NCI-H2029 (cell line): ENCODE data around the gene FMN1.
A peak's percentile ranks its signal among the peaks of the same experiment; 100 is the strongest.
"Not testable (repeated sequence)": the region's sequence is repeated elsewhere in the genome, so short reads cannot be mapped to it uniquely, and the experiment has no call there.

Experiments
- DNase-seq: peaks from one replicate; lab custom pipeline; 2025; lab: John Stamatoyannopoulos, UW

FMN1 gene

DNA sequence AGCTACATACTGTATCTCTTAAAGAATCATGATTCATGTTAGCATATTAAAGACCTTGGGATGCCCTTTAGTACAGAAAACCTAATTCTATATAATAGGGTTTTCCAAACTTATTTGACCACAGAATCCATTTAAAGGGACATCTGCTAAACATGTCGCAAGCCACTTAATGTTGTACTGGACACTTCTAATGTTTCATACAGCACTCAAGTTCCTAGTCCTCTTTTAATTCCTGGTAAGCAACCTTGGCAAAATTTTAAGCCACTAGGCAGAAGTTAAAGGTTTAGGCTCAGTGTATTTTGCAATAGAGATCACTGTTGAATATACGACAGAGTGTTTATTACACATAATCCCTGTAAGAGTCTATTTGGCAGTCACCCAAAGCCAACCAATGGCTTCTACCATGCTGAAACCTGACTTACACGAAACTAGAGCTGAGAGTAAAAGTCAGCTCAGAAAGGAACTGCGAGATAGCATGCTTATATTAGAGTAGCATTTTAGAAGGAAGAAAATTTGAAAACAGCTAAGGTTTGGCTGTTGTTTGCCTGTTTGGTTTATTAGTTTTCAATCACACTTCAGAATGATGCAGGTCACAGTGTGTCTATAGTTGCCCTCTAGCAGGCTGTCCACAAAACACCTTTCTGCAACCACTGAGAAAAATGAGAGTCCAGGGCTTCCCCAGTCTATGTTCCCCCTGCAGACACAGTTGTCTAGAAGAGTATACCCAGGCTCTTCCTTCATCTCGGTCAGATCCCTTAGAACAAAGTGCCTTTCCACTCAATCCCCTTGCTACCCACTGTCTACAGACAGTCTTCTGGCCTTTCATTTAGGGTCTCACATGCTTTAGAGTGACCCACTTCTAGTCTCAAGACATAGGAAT, 104.4 kb downstream of the FMN1 start:
- peak; percentile 48 for DNase-seq

DNA sequence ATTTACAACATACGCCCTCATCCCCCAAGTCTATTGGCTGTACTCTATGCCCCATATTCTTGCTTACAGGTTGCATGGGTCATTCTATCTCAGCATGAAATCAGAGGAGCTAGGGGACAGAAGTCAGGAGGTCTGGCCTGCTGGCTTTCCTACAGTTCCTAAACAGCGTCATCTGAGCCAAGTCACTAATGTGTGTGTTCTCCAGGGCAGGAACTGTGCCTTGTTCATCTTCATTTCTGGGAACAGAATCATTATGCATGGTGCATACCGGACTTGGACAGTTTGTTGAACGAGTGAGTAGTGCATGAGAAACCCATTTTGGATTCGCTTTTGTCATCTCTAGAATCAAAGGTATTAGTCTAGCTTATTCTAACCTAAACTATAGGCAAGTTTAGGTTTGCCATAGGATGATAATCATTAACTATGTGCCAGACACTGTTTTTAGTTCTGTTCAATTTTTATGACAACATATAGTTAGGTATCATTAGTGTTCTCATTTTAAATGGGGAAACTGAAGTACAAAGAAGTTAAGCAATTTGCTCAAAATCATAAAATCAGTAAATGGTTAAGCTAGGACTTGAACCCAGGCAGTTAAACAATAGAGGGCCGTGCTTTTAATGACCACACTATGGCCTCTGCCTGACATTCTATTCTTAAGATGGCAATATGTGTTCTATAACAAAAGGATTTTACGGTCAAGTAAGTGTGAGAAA, 105.2 kb downstream of the FMN1 start:
- DNase-seq, result no peak

DNA sequence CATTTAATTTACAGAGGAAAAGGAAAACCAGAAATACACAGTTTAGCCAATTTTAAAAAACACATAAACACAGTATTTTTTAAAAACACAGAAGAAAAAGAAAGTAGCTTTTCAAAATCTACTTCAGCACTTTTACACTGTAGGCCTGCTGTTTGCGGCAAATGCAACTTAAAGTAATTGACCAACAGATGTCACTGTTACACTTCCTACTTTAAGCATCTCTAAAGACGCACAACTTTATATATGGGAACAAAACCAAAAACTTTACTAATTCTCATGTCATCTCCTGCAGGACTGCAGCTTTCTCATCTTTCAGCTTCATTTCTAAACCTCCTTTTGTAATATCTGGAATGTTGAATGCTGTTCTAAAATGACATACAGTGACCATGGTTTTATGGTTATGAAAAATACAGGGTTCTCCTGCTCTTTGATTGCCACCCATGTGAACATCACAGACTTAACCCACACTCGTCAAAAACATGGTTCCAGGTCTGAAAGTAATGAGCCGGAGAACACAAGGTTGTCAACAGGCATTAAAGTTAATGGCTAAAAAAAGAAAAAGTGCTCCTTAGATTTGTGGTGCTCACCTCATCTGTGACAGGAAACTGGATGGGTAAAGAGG, 107.9 kb downstream of the FMN1 start:
- DNase-seq, result no peak

DNA sequence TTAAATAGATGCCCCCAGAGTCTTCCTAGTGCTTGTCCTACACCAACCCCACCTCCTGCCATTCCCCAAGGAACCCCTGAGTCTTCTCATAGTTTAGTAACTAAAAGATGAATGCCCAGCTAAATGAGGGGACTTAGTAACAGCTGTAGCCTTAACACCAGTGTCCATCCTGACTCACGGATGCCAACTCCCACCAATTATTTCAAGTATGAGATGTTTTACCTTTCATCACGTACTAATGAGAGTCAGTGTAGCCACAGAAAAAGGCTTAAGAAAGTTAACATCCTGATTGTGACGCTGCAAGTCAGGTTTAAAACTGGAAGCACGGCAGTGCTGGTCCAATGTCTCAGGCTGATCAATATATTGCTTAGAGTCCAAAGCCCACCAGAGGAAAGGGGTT, 109.9 kb downstream of the FMN1 start:
- DNase-seq, result no peak

DNA sequence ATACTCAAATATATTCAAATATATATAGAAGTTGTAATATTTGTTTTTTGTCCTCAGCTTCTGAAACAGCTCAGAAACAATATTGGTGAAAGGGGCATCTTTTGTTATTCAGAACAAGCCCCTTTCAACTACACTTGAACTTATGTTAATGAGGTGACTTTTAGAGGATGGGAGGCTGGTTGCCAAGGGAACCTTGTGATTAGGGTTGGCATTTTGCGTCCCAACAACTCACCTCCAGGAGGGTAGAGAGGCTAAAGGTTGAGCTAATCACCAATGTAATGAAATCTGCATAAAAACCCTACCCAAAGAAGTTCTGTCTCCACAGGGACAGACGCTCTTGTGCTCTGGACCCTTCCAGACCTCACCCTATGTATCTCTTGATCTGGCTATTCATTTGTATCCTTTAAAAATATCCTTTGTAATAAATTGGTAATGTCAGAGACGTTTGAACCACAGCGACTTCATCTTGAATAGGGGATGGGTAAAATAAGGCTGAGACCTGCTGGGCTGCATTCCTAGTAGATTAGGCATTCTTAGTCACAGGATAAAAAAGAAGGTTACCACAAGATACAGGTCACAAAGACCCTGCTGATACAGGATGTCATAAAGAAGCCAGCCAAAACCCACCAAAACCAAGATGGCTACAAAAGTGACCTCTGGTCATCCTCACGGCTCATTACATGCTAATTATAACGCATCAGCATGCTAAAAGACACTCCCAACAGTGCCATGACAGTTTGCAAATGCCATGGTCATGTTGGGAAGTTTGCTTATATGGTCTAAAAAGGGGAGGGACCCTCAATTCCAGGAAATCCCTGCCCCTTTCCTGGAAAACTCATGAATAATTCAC, 111.1 kb downstream of the FMN1 start:
- DNase-seq, result no peak

DNA sequence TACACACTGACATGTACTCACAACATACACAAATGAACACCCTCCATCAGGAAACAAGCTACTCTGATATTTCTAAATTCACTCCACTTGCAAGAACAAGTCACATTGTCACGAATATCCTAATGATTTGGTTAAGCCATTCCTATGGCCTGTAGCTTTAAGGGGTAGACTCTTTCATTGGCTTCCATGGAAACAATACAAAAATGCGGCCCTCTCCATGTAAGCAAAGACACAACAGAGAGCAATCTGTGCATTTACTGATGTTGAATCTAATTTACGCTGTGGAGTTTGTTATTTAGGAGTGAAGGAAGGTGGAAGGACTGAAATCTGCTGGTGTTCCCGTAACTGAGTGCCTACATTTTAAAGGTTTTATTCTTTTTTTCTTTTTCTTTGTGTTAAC, 114.5 kb downstream of the FMN1 start:
- DNase-seq, result no peak

DNA sequence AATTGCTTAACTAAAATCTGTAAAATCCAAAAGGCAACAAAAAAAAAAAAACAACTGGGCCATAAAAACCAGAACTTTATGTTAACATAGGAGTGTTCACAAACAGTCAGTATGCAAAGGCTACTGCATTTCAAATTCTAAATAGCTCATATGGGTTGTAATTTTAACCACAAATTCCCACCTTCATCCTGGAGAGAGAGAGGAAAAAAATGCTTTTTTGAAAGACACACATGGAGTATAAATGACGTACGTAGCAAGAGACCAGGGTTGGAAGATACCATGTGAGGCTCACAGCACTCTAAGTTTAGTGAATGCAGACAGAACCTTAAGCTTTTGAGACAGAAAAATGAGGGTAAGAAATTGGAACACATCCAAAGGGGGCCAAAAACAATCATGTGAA, 115.9 kb downstream of the FMN1 start:
- no peak for DNase-seq

DNA sequence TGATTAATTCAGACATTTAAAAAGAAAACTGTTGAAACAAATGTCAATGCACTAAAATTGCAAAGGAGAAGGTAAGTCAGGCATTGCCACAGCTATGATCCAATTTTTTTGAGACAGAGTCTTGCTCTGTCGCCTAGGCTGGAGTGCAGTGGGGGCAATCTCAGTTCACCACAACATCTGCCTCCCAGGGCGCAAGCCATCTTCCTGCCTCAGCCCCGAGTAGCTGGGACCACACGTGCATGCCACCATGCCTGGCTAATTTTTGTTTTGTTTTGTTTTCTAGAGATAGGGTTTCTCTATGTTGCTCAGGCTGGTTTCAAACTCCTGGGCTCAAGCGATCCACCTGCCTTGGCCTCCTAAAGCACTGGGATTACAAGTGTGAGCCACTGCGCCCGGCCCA, 117.6 kb downstream of the FMN1 start:
- DNase-seq, result no peak

DNA sequence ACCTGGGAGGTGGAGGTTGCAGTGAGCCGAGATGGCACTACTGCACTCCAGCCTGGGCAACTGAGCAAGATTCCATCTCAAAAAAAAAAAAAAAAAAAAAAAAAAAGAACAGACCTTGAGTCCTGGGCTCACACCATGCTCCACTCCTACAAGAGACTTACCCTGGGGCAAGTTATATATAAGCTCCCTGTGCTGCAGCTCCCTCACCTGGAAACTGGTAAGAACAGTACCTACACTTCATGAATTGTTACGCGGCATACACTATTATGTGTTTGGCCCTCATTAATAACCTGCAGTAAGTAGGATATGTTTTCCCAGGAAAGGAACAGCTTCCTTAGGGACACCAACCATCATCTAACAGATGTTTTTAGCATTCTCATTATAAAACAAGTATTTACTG, 119.6 kb downstream of the FMN1 start:
- DNase-seq, result peak; percentile 9

DNA sequence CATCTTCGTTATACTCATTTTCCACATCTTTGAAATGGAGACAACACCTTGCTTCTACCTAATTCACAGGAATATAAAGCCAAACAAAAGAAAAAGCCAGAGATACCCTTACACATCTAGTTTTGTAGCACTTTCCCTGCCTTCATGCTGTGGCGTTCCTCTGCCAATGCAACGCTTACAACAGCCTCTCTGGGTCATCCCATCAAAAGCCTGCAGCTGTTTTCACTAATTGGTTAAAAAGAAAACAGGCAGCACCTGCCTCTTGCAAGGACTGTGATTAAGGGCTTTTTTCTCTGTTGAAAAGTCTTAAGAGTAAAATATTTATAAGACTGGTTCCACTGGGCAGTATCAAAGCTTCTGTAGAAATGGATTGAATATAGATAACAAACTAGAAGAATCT, 120.3 kb downstream of the FMN1 start:
- DNase-seq, result no peak

DNA sequence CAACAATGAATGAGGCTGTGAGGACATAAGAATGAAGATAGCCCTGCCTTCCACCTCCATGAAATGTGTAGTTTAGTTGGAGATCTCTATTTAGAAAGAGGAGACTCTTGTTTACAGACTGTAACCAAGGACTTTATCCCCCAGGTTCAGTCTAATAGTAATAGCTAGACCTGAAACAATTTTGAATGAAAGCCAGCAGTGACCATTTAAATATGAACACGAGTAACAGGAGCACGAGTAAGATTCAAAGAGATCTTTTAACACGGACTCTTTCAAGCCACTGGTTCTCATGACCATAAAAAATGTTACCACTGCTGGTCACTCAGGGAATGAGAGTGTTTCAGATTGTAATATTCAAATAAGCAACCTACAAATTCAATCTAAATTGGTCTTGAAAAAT, 123.1 kb downstream of the FMN1 start:
- DNase-seq, result no peak

DNA sequence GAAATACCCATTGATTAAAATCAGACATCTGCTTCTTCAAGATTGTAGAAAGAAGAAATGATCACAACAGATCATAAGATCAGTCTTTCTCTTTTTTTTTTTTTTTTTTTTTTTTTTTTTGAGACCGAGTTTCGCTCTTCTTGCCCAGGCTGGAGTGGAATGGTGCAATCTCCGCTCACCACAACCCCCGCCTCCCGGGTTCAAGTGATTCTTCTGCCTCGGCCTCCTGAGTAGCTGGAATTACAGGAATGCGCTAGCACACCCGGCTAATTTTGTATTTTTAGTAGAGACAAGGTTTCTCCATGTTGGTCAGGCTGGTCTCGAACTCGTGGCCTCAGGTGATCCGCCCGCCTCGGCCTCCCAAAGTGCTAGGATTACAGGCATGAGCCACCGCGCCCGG, 124.6 kb downstream of the FMN1 start:
- not testable (repeated sequence) for DNase-seq

DNA sequence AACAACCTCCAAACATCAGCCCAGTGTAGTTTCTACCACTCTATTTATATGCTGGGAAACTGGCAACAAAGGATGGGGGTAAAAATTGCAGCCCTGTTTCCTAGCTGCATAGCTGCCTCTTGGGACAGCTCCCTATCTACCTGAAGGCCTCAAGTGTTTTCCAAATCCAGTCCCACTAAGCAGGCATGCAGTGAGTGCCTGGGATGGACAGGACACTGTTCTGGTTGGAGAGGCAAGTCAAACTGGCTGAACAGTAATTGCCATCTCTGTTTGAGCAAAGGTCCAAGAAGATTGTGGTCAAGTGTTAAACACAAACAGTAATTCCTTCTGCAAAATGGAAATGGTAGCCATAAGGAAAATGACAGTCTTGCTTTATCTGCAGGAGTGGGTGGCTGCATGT, 125.4 kb downstream of the FMN1 start:
- no peak for DNase-seq

DNA sequence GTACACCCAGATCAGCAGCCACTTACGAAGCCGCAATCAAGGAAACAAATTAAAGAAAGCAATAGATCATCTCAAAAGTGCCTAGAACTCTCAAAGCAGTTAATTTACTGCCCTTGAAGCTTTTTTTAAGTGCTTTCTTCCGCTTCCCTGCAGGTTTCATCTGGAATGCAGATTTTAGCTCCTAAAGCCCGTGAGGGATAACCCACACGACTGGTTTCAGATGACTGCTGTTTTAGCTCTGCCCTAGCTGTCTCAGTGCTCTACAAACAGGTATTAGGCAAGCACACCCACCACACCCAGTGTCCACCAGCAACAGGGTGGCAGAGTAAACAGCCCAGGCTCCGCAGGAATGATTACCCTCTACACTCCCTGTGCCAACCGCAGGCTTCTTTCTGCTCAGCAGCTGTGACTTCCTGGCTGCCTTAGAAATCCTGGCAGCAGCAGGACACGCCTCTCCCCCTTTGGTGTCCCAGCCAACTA, 126.0 kb downstream of the FMN1 start:
- peak; percentile 69 for DNase-seq

DNA sequence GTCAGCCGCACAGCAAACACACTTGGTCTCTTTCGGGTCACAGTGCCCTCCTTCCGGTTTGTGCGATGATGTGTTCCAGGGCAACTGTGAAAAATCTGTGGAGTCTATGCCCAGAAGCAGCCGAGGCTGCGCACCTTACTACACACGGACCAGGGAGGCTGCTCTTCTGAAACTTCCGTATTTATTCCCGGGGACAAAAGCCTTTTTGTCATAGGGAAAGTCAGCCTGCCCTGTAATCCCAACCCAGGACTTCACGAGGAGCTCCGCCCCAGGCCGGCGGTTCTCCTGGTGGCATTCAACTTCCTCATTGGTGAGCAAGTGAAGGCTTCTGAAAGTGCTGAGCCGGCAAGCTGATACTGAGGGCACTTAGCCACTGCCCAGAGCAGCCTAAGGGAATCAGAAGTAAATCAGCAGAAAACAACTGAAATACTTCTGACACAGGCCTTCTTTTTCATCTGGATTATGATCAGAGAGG, 126.5 kb downstream of the FMN1 start:
- DNase-seq, result peak; percentile 19

DNA sequence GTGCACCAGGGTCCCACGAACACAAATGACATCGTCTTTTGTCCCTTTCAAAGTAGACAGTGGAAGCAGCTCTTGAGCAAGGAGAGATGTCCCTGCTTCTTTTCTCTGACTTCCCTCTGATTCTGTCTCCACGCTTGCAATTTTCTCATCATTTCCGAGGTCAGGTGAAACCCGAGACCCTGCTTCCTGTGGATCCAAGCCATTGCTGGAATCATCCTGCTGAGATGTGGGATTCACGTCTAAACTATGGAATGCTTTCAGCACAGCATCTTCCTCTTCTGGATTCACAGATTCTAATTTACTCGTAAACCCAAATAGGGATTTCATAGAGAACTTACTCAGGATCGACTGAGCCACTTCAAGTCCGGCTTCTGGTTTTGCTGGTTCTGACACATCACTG, 127.1 kb downstream of the FMN1 start:
- DNase-seq, result no peak

DNA sequence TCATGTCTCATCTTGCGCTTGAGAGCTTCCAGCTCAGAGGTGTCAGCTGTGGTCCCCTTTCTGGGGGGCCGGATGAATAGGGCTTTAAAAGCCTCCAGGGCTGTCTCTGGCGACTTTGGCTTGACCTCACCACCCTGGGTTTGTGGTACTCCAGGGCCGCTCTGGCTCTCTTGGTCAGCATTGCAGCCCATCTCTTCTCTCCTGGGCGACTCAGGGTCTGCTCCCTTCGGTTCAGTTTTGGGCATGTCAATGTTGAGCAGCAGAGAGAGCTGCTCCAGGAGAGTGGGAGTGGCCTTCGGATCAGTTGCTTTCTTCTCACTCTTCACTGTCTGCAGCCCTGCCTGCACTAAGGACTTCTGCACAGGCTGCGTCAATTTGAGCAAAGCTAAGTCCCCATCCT, 127.9 kb downstream of the FMN1 start:
- DNase-seq, result no peak

DNA sequence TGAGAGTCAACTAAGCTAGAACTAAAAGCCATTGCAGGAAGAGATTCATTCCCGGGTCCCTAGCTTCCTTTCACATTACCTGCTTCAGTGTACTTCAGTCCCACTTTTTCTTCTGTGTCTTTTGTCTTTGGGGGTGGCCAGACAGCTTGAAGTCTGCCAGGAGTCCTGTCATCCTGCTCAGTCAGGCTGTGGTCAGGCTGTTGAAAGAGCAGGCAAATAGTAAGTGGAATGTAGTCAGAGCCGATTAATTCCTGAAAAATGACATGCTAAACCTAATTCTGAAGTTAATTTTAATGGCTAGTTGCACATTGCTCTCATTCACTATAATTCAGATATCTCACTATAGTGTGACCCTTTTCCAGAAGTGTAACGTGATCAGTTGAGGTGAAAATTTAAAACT, 129.6 kb downstream of the FMN1 start:
- DNase-seq, result no peak

DNA sequence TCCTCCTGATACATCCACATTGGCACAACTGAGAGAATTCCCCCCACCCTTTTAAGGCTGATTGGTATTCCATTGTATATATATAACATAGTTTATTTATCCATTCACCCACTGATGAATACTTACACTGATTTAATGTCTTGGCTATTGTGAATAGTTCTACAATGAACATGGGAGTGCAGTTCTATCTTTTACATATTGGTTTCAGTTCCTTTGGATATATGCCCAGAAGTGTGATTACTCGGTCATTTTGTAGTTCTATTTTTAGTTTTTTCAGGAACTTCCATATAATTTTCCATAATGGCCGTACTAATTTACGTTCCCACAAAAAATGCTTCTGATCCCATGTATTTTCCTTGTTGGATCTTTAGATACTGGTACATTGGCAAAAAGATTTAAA, 135.3 kb downstream of the FMN1 start:
- no peak for DNase-seq

DNA sequence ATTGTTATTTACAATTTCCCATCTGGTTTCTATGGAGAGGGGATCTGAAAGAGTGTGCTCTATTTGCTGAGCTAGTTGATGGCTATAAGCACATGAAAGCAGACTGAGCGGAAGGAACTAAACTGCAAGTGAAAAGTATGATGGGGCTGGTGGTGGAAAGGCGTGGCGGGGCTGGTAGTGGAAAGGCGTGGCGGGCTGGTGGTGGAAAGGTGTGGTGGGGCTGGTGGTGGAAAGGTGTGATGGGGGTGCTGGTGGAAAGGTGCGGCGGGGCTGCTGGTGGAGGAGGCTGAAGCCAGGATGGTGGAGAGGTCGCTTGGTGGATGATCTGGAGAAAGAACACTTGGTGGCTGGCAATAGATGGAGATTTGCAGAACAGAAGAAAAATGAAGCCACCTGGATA, 136.7 kb downstream of the FMN1 start:
- DNase-seq, result no peak

DNA sequence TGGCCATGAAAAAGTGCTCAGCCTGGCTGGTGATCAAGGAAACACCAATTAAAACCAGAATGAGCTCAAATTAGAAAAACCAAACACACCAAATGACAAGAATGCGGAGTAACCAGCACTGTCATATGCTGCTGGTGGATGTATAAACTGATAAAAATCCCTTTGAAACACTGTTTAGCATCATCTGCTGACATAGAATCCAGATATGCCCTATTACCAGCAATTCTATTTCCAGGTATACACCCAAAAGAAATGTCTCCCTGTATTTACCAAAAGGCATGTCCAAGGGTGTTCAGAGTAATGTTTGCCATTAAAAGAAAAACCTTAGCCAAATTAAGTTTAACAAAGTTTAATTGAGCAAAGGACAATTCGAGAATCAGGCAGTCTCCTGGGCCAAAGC, 138.6 kb downstream of the FMN1 start:
- no peak for DNase-seq

DNA sequence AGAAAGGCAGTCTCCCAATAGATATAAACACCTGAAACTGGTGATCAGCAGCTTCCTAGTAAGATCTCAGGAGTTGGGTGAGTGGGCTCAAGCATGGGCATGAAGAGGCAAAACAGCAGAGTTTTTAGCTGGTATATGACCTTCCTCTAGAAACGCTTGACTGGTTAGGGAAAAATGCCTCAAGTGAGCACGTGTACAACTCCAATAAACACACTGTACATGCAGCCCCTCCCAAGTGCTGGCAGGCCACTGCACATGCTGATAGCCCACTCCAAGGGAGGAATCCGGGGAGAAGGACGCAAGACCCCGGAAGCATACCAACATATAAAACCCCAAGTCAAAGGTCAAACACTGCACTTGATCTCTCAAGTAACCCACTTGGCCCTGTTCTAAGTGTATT, 143.0 kb downstream of the FMN1 start:
- no peak for DNase-seq
